ENCODE data around the gene KIZ. TPM values are rescaled to one million over a fixed set of nuclear protein-coding genes. Genes with fewer than 3 reads are reported as not detected.

KIZ gene
- total RNA-seq, 1 experiment from 2014 or later: 13.4 TPM

DNA sequence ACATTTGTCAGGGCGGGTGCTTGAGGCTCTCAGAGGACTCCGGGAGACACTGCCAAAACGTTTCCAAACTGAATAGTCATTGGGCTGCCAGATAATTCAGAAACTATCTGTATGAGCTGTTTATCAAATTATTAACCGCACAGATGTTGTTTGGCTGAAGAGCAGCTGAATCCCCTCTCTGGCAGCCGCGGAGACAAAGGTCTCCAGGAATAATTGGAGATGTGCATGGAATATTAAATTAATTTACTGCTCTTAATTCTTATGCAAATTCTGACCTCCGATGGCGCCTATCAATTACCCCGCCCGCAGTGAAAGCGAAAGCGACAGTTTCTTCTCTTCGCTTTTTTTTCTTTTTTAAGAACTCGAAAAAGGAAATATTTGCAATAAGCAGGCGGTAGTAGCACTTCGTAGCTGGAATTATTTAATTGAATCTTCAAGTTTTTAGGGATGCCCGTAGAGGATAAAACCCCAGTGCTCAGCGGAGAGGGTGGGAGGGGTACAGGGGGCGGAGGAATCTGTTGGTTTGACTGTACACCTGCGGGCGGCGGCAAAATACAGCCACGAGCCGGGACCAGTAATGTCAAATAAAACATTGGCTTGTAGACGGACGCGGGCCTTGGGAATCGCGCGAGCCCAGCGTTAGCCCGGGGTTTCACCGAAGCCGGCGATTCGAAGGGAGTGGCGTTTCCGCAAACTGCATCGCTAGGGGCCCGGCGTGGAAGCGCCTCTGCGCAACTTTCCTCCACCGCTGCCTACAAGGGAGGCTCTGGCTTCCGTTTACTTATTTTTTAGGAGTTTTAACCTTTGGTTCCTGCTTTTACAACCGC is 25.9 kb upstream of the KIZ start:
- no peak overlapping the region for H3K4me3 ChIP-seq (ENCODE audit: low read length)
- no peak for DNase-seq
- intact Hi-C loops (cut with micrococcal nuclease): no loop called here
- no peak for ATAC-seq
- H3K9me2 ChIP-seq (replicated peaks; ENCODE audit: low read length): no peaks in the 10 kb centered on the region
- peaks cover 49% of the 10 kb centered on the region for H3K27me3 ChIP-seq (ENCODE audit: low read length)
- CTCF ChIA-PET: no interaction called here
- no peak overlapping the region for H2AFZ ChIP-seq (ENCODE audit: low read length)
- H3K4me1 ChIP-seq (ENCODE audit: insufficient read depth, low read length): no peaks in the 10 kb centered on the region
- H3K79me2 ChIP-seq (ENCODE audit: low read length): no peaks in the 10 kb centered on the region
- H3K27ac ChIP-seq (ENCODE audit: low read length): no peak overlapping the region
- no peak overlapping the region for H3K9ac ChIP-seq (ENCODE audit: low read length)
- POLR2A ChIA-PET (ENCODE audit: unreplicated experiment): no interaction called here
- H3K4me2 ChIP-seq (ENCODE audit: low read length): no peak overlapping the region
- H4K20me1 ChIP-seq (ENCODE audit: low read length): no peaks in the 10 kb centered on the region
- no peaks in the 10 kb centered on the region for H3K9me3 ChIP-seq (ENCODE audit: low read length)
- no peaks in the 10 kb centered on the region for H3K36me3 ChIP-seq (ENCODE audit: low read depth, low read length)
- TF ChIP-seq EZH2 (IDR thresholded peaks at IDR 0.05; ENCODE audit: low read length, unreplicated experiment) (no peak), EZH2phosphoT487 (IDR thresholded peaks at IDR 0.05; ENCODE audit: borderline replicate concordance, low read length) (no peak)
- TF ChIP-seq, protein P1, sequence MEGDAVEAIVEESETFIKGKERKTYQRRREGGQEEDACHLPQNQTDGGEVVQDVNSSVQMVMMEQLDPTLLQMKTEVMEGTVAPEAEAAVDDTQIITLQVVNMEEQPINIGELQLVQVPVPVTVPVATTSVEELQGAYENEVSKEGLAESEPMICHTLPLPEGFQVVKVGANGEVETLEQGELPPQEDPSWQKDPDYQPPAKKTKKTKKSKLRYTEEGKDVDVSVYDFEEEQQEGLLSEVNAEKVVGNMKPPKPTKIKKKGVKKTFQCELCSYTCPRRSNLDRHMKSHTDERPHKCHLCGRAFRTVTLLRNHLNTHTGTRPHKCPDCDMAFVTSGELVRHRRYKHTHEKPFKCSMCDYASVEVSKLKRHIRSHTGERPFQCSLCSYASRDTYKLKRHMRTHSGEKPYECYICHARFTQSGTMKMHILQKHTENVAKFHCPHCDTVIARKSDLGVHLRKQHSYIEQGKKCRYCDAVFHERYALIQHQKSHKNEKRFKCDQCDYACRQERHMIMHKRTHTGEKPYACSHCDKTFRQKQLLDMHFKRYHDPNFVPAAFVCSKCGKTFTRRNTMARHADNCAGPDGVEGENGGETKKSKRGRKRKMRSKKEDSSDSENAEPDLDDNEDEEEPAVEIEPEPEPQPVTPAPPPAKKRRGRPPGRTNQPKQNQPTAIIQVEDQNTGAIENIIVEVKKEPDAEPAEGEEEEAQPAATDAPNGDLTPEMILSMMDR (conservative IDR thresholded peaks at IDR 0.05; ENCODE audit: low read depth, low read length): no peak
- no peaks in the 10 kb centered on the region for H3F3A ChIP-seq (ENCODE audit: low read length, unreplicated experiment)
- BruUV-seq (replicated peaks): no TSS peak

DNA sequence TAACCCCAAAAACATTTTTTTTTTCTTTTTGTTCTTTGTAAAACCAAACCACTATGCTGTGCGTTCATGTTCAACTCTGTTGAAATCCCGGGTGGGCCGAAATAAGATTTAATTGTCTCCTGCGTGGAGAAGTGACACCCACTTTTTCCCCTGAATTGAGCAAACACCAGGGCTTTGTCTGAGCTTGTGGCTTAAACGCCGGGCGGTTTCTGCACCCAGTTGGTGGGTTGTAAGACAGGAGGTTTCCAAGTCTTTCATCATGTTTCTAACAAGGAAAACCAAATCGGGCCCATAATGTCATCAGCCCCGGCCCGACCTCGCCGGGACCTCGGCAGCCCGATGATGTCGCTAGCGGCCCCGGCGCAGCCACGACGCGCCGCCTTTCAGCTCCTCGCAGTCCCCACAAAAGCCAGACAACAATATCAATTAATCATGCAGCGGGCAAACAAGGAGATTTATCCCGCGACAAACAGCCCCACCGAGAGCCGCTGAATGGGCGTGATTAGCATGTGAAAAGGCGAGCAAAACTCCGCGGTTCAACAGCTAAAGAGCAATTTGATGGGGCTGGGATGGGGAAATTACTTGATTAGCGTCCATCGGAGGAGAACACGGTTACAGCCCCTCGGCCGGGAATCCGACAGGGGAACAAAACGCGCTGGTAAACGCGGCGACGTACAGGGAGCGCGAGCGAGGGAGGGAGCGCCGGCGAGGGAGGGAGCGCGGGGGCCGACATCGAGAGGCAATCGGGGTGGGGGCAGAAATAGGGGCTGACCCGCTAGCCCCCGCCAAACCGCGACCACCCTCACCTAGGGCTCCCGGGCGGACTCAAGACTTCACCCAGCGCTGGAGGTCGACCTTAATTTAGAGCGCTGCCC is 25.1 kb upstream of the KIZ start:
- Histone ChIP-seq H2AFZ (ENCODE audit: low read length) (no peak overlapping the region), H3K4me3 (ENCODE audit: low read length) (no peak overlapping the region), H3K27ac (ENCODE audit: low read length) (no peak overlapping the region), H3K4me2 (ENCODE audit: low read length) (no peak overlapping the region), H3K4me1 (ENCODE audit: insufficient read depth, low read length) (no peaks in the 10 kb centered on the region), H3K9me2 (replicated peaks; ENCODE audit: low read length) (no peaks in the 10 kb centered on the region), H3F3A (ENCODE audit: low read length, unreplicated experiment) (no peaks in the 10 kb centered on the region), H3K9me3 (ENCODE audit: low read length) (no peaks in the 10 kb centered on the region), H3K9ac (ENCODE audit: low read length) (no peak overlapping the region), H4K20me1 (ENCODE audit: low read length) (no peaks in the 10 kb centered on the region), H3K79me2 (ENCODE audit: low read length) (no peaks in the 10 kb centered on the region), H3K36me3 (ENCODE audit: low read depth, low read length) (no peaks in the 10 kb centered on the region), H3K27me3 (ENCODE audit: low read length) (peaks cover 52% of the 10 kb centered on the region)
- ATAC-seq: no peak
- DNase-seq: no peak
- intact Hi-C loops (cut with micrococcal nuclease): no loop called here
- CTCF ChIA-PET: no interaction called here
- no TSS peak for BruUV-seq (replicated peaks)
- POLR2A ChIA-PET (ENCODE audit: unreplicated experiment): interaction anchor here (0.6 kb wide), 1 partner anchor 186 kb away, joined by 3 read pairs; no protein-coding TSS in a partner anchor
- TF ChIP-seq EZH2 (IDR thresholded peaks at IDR 0.05; ENCODE audit: low read length, unreplicated experiment) (no peak), EZH2phosphoT487 (IDR thresholded peaks at IDR 0.05; ENCODE audit: borderline replicate concordance, low read length) (no peak)
- TF ChIP-seq, protein P1 (conservative IDR thresholded peaks at IDR 0.05; ENCODE audit: low read depth, low read length): no peak
